Esophagus muscularis mucosa (tissue), 4 donors: ENCODE data around the gene CAMTA1. TPM values are rescaled to one million over a fixed set of nuclear protein-coding genes. Genes with fewer than 3 reads are reported as not detected.

Source experiments
- DNase-seq: peaks from one replicate; pipeline ENCODE4 v3.0.0-alpha.2; 2017; ENCODE audit errors: extremely low spot score
- H3K27ac ChIP-seq, 4 donors: fragments of 200-600 bp; sonication (generic); replicated peaks in 1 of 4; 1 replicate in 3 of 4; 2 replicates in 1 of 4; pipeline ENCODE4 v1.5.1; 2016 to 2019; ENCODE audit warnings: mild to moderate bottlenecking in 1 of 4
- H3K27me3 ChIP-seq, 4 donors: fragments of 200-600 bp; sonication (generic); one replicate each; pipeline versions ENCODE4 v1.5.1 to v1.6.0; 2016 to 2019
- H3K36me3 ChIP-seq, 4 donors: fragments of 200-600 bp; sonication (generic); one replicate each; pipeline ENCODE4 v1.5.1; 2016 to 2019
- H3K4me1 ChIP-seq, 4 donors: fragments of 200-600 bp; sonication (generic); one replicate each; pipeline ENCODE4 v1.5.1; 2016 to 2019
- H3K4me3 ChIP-seq, 4 donors: fragments of 200-600 bp; sonication (generic); 1 replicate in 2 of 4; 2 replicates in 2 of 4; pipeline ENCODE4 v1.5.1; 2016 to 2019; ENCODE audit warnings: mild to moderate bottlenecking in 4 of 4, moderate library complexity in 1 of 4
- H3K9me3 ChIP-seq, 4 donors: fragments of 200-600 bp; sonication (generic); 1 replicate in 3 of 4; 2 replicates in 1 of 4; pipeline ENCODE4 v1.5.1; 2016 to 2019
- EP300 ChIP-seq: sonication (generic); formaldehyde crosslinking; IDR thresholded peaks from one replicate; pipeline ENCODE4 v1.6.1; 2017; ENCODE audit warnings: antibody characterized with exemption
- POLR2A ChIP-seq: fragments of 450-650 bp; IDR thresholded peaks from one replicate; pipeline ENCODE4 v1.6.1; 2017; ENCODE audit warnings: antibody characterized with exemption, moderate library complexity, mild to moderate bottlenecking, low read depth
- POLR2AphosphoS5 ChIP-seq, 2 donors: sonication (generic); formaldehyde crosslinking; IDR thresholded peaks; one replicate each; pipeline ENCODE4 v1.6.1; 2017; ENCODE audit warnings: antibody characterized with exemption in 2 of 2
- WGBS: methylation state at CpG from one replicate; pipeline ENCODE4 v1.1.5; 2018; 5-methylcytosine and 5-hydroxymethylcytosine counted together
- intact Hi-C: fragments of 100-400 bp; cut with DNase I; formaldehyde crosslinking; loops from one replicate; pipeline ENCODE4 v1.15.1; 2023
- total RNA-seq, 4 donors: library from RNA; depleted of rRNA; stranded (reverse); fragments of >200 nt; gene quantifications; one replicate each; pipeline versions ENCODE4 v1.1.0 to v1.2.1, GENCODE V29; 2016
- TF ChIP-seq, protein P1 (sequence below), 3 experiments: fragments of 200-600 bp in 2 of 3; fragments of 450-650 bp in 1 of 3; sonication (generic) in 2 of 3; IDR thresholded peaks; one replicate each; pipeline ENCODE4 v1.5.1; 2017 to 2019; ENCODE audit warnings: antibody characterized with exemption in 3 of 3, mild to moderate bottlenecking in 2 of 3, moderate library complexity in 1 of 3

CAMTA1 gene
- total RNA-seq, 4 donors from 2014 or later: 109 to 226 (median 139) TPM

GRCh38 chr1:7149080-7149838, 364.0 kb downstream of the CAMTA1 start:
- TF ChIP-seq, protein P1, sequence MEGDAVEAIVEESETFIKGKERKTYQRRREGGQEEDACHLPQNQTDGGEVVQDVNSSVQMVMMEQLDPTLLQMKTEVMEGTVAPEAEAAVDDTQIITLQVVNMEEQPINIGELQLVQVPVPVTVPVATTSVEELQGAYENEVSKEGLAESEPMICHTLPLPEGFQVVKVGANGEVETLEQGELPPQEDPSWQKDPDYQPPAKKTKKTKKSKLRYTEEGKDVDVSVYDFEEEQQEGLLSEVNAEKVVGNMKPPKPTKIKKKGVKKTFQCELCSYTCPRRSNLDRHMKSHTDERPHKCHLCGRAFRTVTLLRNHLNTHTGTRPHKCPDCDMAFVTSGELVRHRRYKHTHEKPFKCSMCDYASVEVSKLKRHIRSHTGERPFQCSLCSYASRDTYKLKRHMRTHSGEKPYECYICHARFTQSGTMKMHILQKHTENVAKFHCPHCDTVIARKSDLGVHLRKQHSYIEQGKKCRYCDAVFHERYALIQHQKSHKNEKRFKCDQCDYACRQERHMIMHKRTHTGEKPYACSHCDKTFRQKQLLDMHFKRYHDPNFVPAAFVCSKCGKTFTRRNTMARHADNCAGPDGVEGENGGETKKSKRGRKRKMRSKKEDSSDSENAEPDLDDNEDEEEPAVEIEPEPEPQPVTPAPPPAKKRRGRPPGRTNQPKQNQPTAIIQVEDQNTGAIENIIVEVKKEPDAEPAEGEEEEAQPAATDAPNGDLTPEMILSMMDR (IDR thresholded peaks at IDR 0.05): no peak
- no peak for TF ChIP-seq EP300
- no peak for TF ChIP-seq POLR2A
- TF ChIP-seq POLR2AphosphoS5 (IDR thresholded peaks at IDR 0.05): peak in 1 of 2 donors; percentile 19
- Histone ChIP-seq H3K9me3 (no peaks in the 10 kb centered on the region), H3K27me3 (peaks cover 0 to 36% (median 0%) of the 10 kb centered on the region in 4 donors), H3K4me1 (peaks cover 9 to 16% (median 11%) of the 10 kb centered on the region in 4 donors), H3K4me3 (peak overlapping the region in 3 of 4 donors; percentile 3 to 31 (median 9)), H3K36me3 (no peaks in the 10 kb centered on the region), H3K27ac (no peak overlapping the region)
- intact Hi-C loops: no loop called here
- 57% methylated on average over 22 of the region's 31 CpGs for WGBS
- DNase-seq: no peak

GRCh38 chr1:7150724-7151280, 365.5 kb downstream of the CAMTA1 start:
- no peak for TF ChIP-seq EP300
- 86% methylated on average over 19 of the region's 19 CpGs for WGBS
- peaks cover 9 to 16% (median 11%) of the 10 kb centered on the region in 4 donors for H3K4me1 ChIP-seq
- no peaks in the 10 kb centered on the region for H3K9me3 ChIP-seq
- peaks cover 0 to 39% (median 0%) of the 10 kb centered on the region in 4 donors for H3K27me3 ChIP-seq
- no peaks in the 10 kb centered on the region for H3K36me3 ChIP-seq
- H3K4me3 ChIP-seq: no peak overlapping the region
- intact Hi-C loops: no loop called here
- DNase-seq: no peak
- H3K27ac ChIP-seq: no peak overlapping the region

DNA sequence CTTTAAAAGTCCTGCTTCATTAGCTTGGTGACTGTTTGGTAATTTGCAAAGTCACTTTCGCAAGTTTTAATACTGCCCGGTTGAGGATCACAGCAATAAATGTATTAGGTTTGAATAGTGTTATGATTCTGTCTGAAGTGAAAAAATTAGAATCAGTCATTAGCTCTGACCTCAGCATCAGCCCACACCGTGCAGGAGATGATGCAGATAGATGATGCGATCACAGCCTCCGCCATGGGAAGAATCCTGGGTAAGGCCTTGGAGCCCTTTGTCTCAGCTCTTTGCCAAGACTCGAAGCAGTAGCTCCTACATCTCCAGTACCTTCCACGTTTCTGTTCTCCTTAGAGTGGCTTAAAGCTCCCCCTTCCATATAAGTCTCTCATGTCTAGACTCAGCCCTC, 366.7 kb downstream of the CAMTA1 start:
- peaks cover 0 to 39% (median 0%) of the 10 kb centered on the region in 4 donors for H3K27me3 ChIP-seq
- no peaks in the 10 kb centered on the region for H3K36me3 ChIP-seq
- TF ChIP-seq POLR2A: no peak
- TF ChIP-seq, protein P1 (IDR thresholded peaks at IDR 0.05): no peak
- TF ChIP-seq EP300: no peak
- TF ChIP-seq POLR2AphosphoS5 (IDR thresholded peaks at IDR 0.05): no peak
- no peak for DNase-seq
- no peak overlapping the region for H3K27ac ChIP-seq
- no peaks in the 10 kb centered on the region for H3K9me3 ChIP-seq
- intact Hi-C loops: no loop called here
- peaks cover 9 to 16% (median 11%) of the 10 kb centered on the region in 4 donors for H3K4me1 ChIP-seq
- H3K4me3 ChIP-seq: no peak overlapping the region
- 83% methylated on average over 7 of the region's 7 CpGs for WGBS

DNA sequence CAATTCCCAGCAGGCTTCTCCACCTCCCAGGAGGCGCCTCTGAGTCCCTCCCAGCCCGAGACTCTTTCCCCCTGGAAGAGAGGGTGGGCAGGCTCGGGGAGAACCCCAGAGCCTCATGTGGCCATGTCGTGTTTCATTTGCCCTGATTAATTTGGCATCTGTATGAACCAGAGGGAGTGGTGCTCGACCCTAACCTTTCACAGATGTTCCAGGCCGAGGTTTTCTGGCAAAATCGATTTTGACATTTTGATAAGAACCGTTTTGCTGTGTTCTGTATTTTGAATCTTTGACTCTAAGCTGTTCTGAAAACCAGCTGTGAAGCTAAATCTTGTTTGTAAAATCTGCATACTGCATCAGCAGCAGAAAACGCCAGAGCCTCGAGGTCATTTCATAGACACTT, 367.4 kb downstream of the CAMTA1 start:
- intact Hi-C loops: no loop called here
- no peak for TF ChIP-seq POLR2A
- TF ChIP-seq EP300: no peak
- TF ChIP-seq, protein P1 (IDR thresholded peaks at IDR 0.05): no peak
- no peak for TF ChIP-seq POLR2AphosphoS5 (IDR thresholded peaks at IDR 0.05)
- WGBS: 65% methylated on average over 10 of the region's 10 CpGs

GRCh38 chr1:7153464-7153863, 368.2 kb downstream of the CAMTA1 start:
- intact Hi-C loops: no loop called here
- TF ChIP-seq POLR2AphosphoS5 (IDR thresholded peaks at IDR 0.05) (no peak), POLR2A (no peak), EP300 (no peak)
- TF ChIP-seq, protein P1 (IDR thresholded peaks at IDR 0.05): no peak
- Histone ChIP-seq H3K4me3 (no peak overlapping the region), H3K9me3 (no peaks in the 10 kb centered on the region), H3K36me3 (no peaks in the 10 kb centered on the region), H3K27ac (no peak overlapping the region), H3K27me3 (peaks cover 0 to 39% (median 0%) of the 10 kb centered on the region in 4 donors), H3K4me1 (peaks cover 9 to 16% (median 11%) of the 10 kb centered on the region in 4 donors)
- DNase-seq: no peak
- 65% methylated on average over 10 of the region's 10 CpGs for WGBS

More for the DNA sequence above, 367.4 kb downstream of the CAMTA1 start:
- no peak for DNase-seq
- Histone ChIP-seq H3K4me3 (no peak overlapping the region), H3K36me3 (no peaks in the 10 kb centered on the region), H3K4me1 (peaks cover 9 to 16% (median 11%) of the 10 kb centered on the region in 4 donors), H3K9me3 (no peaks in the 10 kb centered on the region), H3K27me3 (peaks cover 0 to 39% (median 0%) of the 10 kb centered on the region in 4 donors), H3K27ac (no peak overlapping the region)
